GM21786 (cell line): Measurements from ENCODE around the gene CDH4.

Experiments used
- ATAC-seq: cut with Tn5 transposase; IDR thresholded peaks from one replicate; pipeline ENCODE4 v1.9.1; 2021; ENCODE audit not compliant: unreplicated experiment

CDH4 gene

GRCh38 chr20:61619751-61620150, 367.7 kb downstream of the CDH4 start:
- no peak for ATAC-seq

- ATAC-seq = no peak
Measured at GRCh38 chr20:61620174-61620573, 368.1 kb downstream of the CDH4 start.

GRCh38 chr20:61621035-61621730, 369.1 kb downstream of the CDH4 start:
- ATAC-seq = no peak

- no peak for ATAC-seq
Measured at GRCh38 chr20:61621852-61622251, 369.8 kb downstream of the CDH4 start.

GRCh38 chr20:61623451-61623850, 371.4 kb downstream of the CDH4 start:
- ATAC-seq = no peak

- no peak for ATAC-seq
Measured at GRCh38 chr20:61625246-61625645, 373.2 kb downstream of the CDH4 start.

- ATAC-seq = no peak
Measured at GRCh38 chr20:61626412-61626811, 374.4 kb downstream of the CDH4 start.

GRCh38 chr20:61627791-61628415, 375.8 kb downstream of the CDH4 start:
- no peak for ATAC-seq

- no peak for ATAC-seq
Measured at GRCh38 chr20:61628480-61628879, 376.4 kb downstream of the CDH4 start.

- no peak for ATAC-seq
Measured at GRCh38 chr20:61628901-61629601, 377.0 kb downstream of the CDH4 start.

GRCh38 chr20:61629602-61630390, 377.7 kb downstream of the CDH4 start:
- ATAC-seq = no peak

- no peak for ATAC-seq
Measured at GRCh38 chr20:61630391-61630650, 378.3 kb downstream of the CDH4 start.

GRCh38 chr20:61630816-61631215, 378.8 kb downstream of the CDH4 start:
- no peak for ATAC-seq

GRCh38 chr20:61631751-61632150, 379.7 kb downstream of the CDH4 start:
- no peak for ATAC-seq

- ATAC-seq = no peak
Measured at GRCh38 chr20:61633004-61633403, 380.9 kb downstream of the CDH4 start.

GRCh38 chr20:61634376-61635145, 382.5 kb downstream of the CDH4 start:
- ATAC-seq = no peak

- ATAC-seq = no peak
Measured at GRCh38 chr20:61635721-61636455, 383.8 kb downstream of the CDH4 start.

- ATAC-seq = no peak
Measured at GRCh38 chr20:61636531-61637116, 384.6 kb downstream of the CDH4 start.

- ATAC-seq = no peak
Measured at GRCh38 chr20:61638802-61639585, 386.9 kb downstream of the CDH4 start.
